GM23248 (cell line): ENCODE measurements around the gene STK33. TPM values are rescaled to one million over a fixed set of nuclear protein-coding genes. Genes with fewer than 3 reads are reported as not detected.

Source experiments
- DNase-seq: peaks from one replicate; pipeline ENCODE4 v3.0.0-alpha.2; 2015
- H2AFZ ChIP-seq: fragments of 200-600 bp; sonication (generic); 2 replicates; pipeline ENCODE4 v1.6.1; 2016; ENCODE audit warnings: antibody characterized with exemption
- H3F3A ChIP-seq: fragments of 200-600 bp; sonication (generic); 2 replicates; pipeline ENCODE4 v1.6.1; 2016; ENCODE audit warnings: mild to moderate bottlenecking, antibody characterized with exemption, mixed run types; ENCODE audit not compliant: insufficient read depth
- H3K27ac ChIP-seq: fragments of 200-600 bp; sonication (generic); 2 replicates; pipeline ENCODE4 v1.5.1; 2016; ENCODE audit warnings: mild to moderate bottlenecking
- H3K27me3 ChIP-seq: fragments of 200-600 bp; sonication (generic); replicated peaks from 2 replicates; pipeline ENCODE4 v1.6.1; 2016; ENCODE audit warnings: mild to moderate bottlenecking; ENCODE audit not compliant: insufficient read depth
- H3K36me3 ChIP-seq: fragments of 200-600 bp; sonication (generic); 2 replicates; pipeline ENCODE4 v1.6.1; 2016; ENCODE audit warnings: low read depth, mild to moderate bottlenecking
- H3K4me1 ChIP-seq: fragments of 200-600 bp; sonication (generic); 2 replicates; pipeline ENCODE4 v1.6.1; 2016; ENCODE audit warnings: mild to moderate bottlenecking; ENCODE audit not compliant: insufficient read depth
- H3K4me2 ChIP-seq: fragments of 200-600 bp; sonication (generic); one replicate; pipeline ENCODE4 v1.6.1; 2016; ENCODE audit warnings: mild to moderate bottlenecking; ENCODE audit not compliant: unreplicated experiment
- H3K4me3 ChIP-seq: fragments of 200-600 bp; sonication (generic); 2 replicates; pipeline ENCODE4 v1.5.1; 2016; ENCODE audit warnings: mild to moderate bottlenecking
- H3K79me2 ChIP-seq: fragments of 200-600 bp; sonication (generic); 2 replicates; pipeline ENCODE4 v1.6.1; 2016; ENCODE audit warnings: mild to moderate bottlenecking; ENCODE audit not compliant: insufficient read depth
- H3K9ac ChIP-seq: fragments of 200-600 bp; sonication (generic); 2 replicates; pipeline ENCODE4 v1.6.1; 2016; ENCODE audit warnings: mild to moderate bottlenecking
- H3K9me2 ChIP-seq: fragments of 200-600 bp; sonication (generic); 2 replicates; pipeline ENCODE4 v1.6.1; 2016; ENCODE audit warnings: mixed run types, mild to moderate bottlenecking, moderate library complexity; ENCODE audit not compliant: insufficient read depth
- H3K9me3 ChIP-seq: fragments of 200-600 bp; sonication (generic); one replicate; pipeline ENCODE4 v1.6.1; 2017; ENCODE audit warnings: low read depth
- H4K20me1 ChIP-seq: fragments of 200-600 bp; sonication (generic); 2 replicates; pipeline ENCODE4 v1.6.0; 2016; ENCODE audit not compliant: insufficient read depth
- EZH2 ChIP-seq: fragments of 200-600 bp; sonication (generic); IDR thresholded peaks from 2 replicates; pipeline ENCODE4 v1.6.1; 2018; ENCODE audit warnings: antibody characterized with exemption, mild to moderate bottlenecking; ENCODE audit not compliant: insufficient read depth, poor library complexity, severe bottlenecking
- EZH2phosphoT487 ChIP-seq: fragments of 200-600 bp; sonication (generic); IDR thresholded peaks from 2 replicates; pipeline ENCODE4 v1.6.1; 2018; ENCODE audit warnings: antibody characterized with exemption, moderate library complexity, mild to moderate bottlenecking, low read depth; ENCODE audit not compliant: insufficient read depth
- WGBS, 2 experiments: methylation state at CpG; one replicate each; pipeline ENCODE4 v1.1.6; 2015 to 2017; ENCODE audit warnings: low lambda C conversion rate in 2 of 2, low coverage in 1 of 2; ENCODE audit errors: missing lambda C conversion rate in 2 of 2; 5-methylcytosine and 5-hydroxymethylcytosine counted together
- in situ Hi-C: fragments of 300-500 bp; cut with MboI; formaldehyde crosslinking; loops from 2 replicates; pipeline ENCODE4 v1.15.0; 2020
- polyA plus RNA-seq: library from polyadenylated mRNA; unstranded; fragments of >200 nt; fragmentation: Nextera tagmentation; extraction: Ambion mirVana; gene quantifications from 2 replicates; pipeline ENCODE4 v1.2.1, GENCODE V29; 2016
- total RNA-seq: library from RNA; depleted of rRNA; stranded (reverse); fragments of >200 nt; shearing (Covaris generic); gene quantifications from 2 replicates; pipeline ENCODE4 v1.2.3, GENCODE V29; 2014; rRNA removed

Gene STK33
- total RNA-seq: not detected in 2 replicates
- polyA plus RNA-seq: not detected in 2 replicates

DNA sequence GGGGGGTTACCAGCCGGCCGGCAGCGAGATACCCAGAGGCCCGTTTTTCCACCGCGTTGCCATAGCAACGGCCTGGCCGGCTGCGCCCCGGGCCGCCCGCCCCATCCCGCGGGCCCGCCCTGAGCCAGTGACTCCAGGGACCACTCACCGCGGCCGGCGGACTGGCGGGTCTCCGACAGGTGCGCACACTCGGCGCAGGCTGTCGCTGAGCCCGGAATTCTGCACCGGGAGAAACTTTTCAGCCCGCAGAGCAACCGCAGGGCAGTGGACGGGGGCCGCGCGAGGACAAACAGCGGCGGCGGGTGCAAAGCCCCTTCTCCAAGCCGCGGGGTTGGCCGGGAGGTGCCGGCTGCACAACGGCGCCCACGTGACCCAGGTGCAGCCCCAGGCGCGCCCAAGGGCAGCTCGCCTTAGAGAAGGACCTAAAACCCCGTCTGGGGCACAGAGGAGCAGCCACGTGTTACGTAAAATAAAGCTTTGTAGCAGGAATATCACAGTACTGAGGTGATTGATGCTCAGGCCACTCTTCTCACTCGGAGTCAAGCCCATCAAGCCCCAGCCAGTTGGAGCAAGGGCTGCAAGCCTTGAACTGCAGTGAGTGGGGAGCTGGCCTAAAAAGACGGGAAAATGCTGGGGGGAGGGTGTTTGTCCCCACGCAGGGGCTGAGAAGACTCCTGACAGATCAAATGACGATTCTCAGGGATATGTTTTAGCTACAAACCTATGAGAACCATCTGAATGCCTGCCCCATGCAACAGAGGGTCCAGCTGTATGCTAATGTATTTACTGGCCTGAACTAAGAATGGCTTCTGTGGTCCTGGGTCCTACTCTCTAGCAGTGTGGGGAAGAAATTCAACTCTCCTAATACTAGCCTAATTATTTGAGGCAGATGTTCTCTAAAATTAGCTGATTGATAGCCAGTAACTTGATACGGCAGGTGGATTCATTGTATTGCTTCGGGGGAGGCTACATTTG is at the start of gene STK33:
STK33 (minus strand) TSS at position 294 of the 975 bp plus-strand sequence. CDS start 119,323 bp downstream, outside the sequence.
- H3K79me2 ChIP-seq: no peaks in the 10 kb centered on the region
- in situ Hi-C loops: no loop called here
- peak within 1 kb of the TSS; percentile 22; the same call in 1 of the 2 replicates for H2AFZ ChIP-seq
- no peak within 1 kb of the TSS for H3K27ac ChIP-seq
- 11 to 17% methylated on average over 39 to 53 of the region's 55 CpGs for WGBS, 2 experiments
- H3F3A ChIP-seq: no peaks in the 10 kb centered on the region
- no peaks in the 10 kb centered on the region for H3K36me3 ChIP-seq
- no peak within 1 kb of the TSS for H3K9ac ChIP-seq
- no peaks in the 10 kb centered on the region for H3K9me2 ChIP-seq
- H3K27me3 ChIP-seq: peaks cover 40% of the 10 kb centered on the region
- peak within 1 kb of the TSS; percentile 52 for H3K4me3 ChIP-seq
- TF ChIP-seq EZH2phosphoT487: no peak
- peak; percentile 48 for TF ChIP-seq EZH2
- H3K4me2 ChIP-seq: peak within 1 kb of the TSS; percentile 37
- no peaks in the 10 kb centered on the region for H4K20me1 ChIP-seq
- no peaks in the 10 kb centered on the region for H3K9me3 ChIP-seq
- peak; percentile 28 for DNase-seq
- peaks cover 10% of the 10 kb centered on the region for H3K4me1 ChIP-seq

DNA sequence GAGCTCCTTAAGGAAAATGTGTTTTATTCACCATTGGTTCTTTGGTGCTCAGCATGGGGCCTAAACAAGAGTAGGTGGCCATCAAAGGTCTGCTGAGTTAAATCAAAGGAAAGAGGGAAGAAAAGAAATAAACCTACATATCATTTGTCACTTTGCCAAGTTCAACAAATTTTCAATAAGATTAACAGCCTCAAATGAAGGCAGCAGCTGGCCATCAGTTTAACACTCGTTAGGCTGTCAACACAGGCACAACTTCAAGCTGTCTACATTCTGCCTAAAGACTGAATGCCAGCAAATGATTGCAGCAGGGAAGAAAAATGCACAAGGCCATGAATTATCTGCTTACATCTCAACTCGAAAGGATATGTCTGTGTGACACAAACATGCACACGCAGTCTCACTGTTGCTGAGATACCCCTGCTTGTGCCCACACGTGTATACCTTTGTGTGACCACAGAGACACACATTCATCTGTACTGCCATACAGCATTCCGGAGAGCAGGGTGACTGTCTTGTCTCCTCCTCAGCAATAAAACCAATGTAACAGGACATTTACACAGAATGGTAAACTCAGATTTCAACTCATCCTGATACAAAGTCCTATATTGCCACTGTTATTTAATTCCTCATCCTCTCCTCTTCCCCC is 48.3 kb upstream of the STK33 start:
- no peak for DNase-seq
- Histone ChIP-seq H3K27ac (no peak overlapping the region), H3K9me2 (no peaks in the 10 kb centered on the region), H3K4me2 (no peak overlapping the region), H3K4me1 (peaks cover 7% of the 10 kb centered on the region; the same call in 1 of the 2 replicates), H3K79me2 (no peaks in the 10 kb centered on the region), H4K20me1 (no peaks in the 10 kb centered on the region), H2AFZ (no peak overlapping the region), H3F3A (no peaks in the 10 kb centered on the region), H3K27me3 (no peaks in the 10 kb centered on the region), H3K9ac (no peak overlapping the region), H3K36me3 (peaks cover 14% of the 10 kb centered on the region), H3K4me3 (no peak overlapping the region), H3K9me3 (no peaks in the 10 kb centered on the region)
- TF ChIP-seq EZH2phosphoT487 (no peak), EZH2 (no peak)
- WGBS, 2 experiments: 64 to 66% methylated on average over 5 of the region's 5 CpGs
- in situ Hi-C loops: no loop called here

DNA sequence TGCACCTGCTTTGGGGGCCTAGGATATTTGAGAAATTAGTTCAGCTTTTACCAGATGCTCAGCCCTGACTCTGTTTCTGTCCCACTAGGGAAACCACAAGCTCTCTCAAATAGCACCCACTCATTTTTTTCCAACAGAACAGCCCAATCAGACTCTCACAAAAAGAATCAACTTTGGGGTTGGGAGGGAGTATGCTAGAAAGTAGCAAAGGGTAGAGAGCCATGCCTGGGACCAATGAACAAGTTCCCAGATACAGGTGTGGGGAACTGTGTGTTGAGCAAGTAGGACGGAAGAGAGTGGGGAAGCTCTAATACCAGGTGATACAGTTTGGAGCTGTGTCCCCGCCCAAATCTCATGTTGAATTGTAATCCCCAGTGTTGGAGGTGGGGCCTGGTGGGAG is 47.3 kb upstream of the STK33 start:
- Histone ChIP-seq H3K79me2 (no peaks in the 10 kb centered on the region), H3K36me3 (peaks cover 12% of the 10 kb centered on the region), H3K4me2 (no peak overlapping the region), H3K27ac (no peak overlapping the region), H3K9me3 (no peaks in the 10 kb centered on the region), H3K9ac (no peak overlapping the region), H3K4me1 (peaks cover 7% of the 10 kb centered on the region; the same call in 1 of the 2 replicates), H3K4me3 (no peak overlapping the region), H4K20me1 (no peaks in the 10 kb centered on the region), H3K9me2 (no peaks in the 10 kb centered on the region), H3F3A (no peaks in the 10 kb centered on the region), H3K27me3 (no peaks in the 10 kb centered on the region), H2AFZ (no peak overlapping the region)
- no peak for DNase-seq
- no peak for TF ChIP-seq EZH2phosphoT487
- TF ChIP-seq EZH2: no peak
- 64 to 85% methylated on average over 2 of the region's 2 CpGs for WGBS, 2 experiments
- in situ Hi-C loops: no loop called here

DNA sequence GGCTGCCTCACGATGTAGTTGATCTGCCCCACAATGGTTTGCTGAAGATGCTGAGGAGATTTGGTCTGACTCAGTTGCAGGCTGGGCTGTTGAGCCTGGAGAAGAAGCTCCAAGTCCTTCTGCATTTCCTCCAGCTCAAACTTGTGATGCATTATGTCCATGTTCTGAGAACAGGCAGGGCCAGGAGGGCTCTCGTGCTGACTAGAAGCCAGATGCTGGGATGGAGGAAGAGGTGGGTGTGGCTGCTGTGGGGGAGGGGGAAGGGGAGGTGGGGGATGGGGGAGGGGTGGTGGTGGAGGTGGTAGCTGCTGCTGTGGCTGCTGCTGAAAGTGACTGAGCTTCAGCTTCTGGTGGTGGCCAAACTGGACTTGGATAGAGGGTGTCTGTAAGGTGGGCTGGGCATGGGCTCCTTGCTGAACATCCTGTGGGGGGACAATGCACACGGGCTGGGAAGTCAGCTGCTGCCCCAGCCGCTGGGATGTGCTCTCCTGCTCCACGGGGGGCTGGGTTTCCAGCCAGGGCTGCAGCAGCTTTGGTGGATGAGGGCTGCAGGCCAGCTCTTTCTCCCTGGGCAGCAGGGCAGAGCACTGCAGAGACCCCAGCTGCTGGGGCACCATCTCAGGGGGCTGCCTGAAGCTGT is 46.4 kb upstream of the STK33 start:
- no peaks in the 10 kb centered on the region for H3K9me3 ChIP-seq
- DNase-seq: no peak
- H4K20me1 ChIP-seq: no peaks in the 10 kb centered on the region
- H3K9me2 ChIP-seq: no peaks in the 10 kb centered on the region
- in situ Hi-C loops: no loop called here
- H3F3A ChIP-seq: no peaks in the 10 kb centered on the region
- TF ChIP-seq EZH2 (no peak), EZH2phosphoT487 (no peak)
- H3K27me3 ChIP-seq: no peaks in the 10 kb centered on the region
- peaks cover 7% of the 10 kb centered on the region; the same call in 1 of the 2 replicates for H3K4me1 ChIP-seq
- H3K36me3 ChIP-seq: peaks cover 9% of the 10 kb centered on the region; the same call in 1 of the 2 replicates
- H3K4me2 ChIP-seq: no peak overlapping the region
- no peak overlapping the region for H3K9ac ChIP-seq
- WGBS, 2 experiments: 38 to 43% methylated on average over 5 of the region's 5 CpGs
- H2AFZ ChIP-seq: no peak overlapping the region
- no peaks in the 10 kb centered on the region for H3K79me2 ChIP-seq
- no peak overlapping the region for H3K4me3 ChIP-seq
- H3K27ac ChIP-seq: no peak overlapping the region
